Uterus (tissue), 4 donors: ENCODE measurements around the gene ATP6V0E1. TPM values are rescaled to one million over a fixed set of nuclear protein-coding genes. Genes with fewer than 3 reads are reported as not detected.

Source experiments
- DNase-seq, 2 donors: peaks; one replicate each; pipeline ENCODE4 v3.0.0-alpha.2; 2019 to 2020
- H3K27ac ChIP-seq, 2 donors: fragments of 200-600 bp; sonication (generic); 1 replicate in 1 of 2; 2 replicates in 1 of 2; pipeline ENCODE4 v1.5.1; 2016 to 2018
- H3K27me3 ChIP-seq, 2 donors: fragments of 200-600 bp; sonication (generic); one replicate each; pipeline ENCODE4 v1.5.1; 2018 to 2019; ENCODE audit warnings: control low read depth in 1 of 2
- H3K36me3 ChIP-seq, 2 donors: fragments of 200-600 bp; sonication (generic); one replicate each; pipeline ENCODE4 v1.5.1; 2019; ENCODE audit warnings: control low read depth in 1 of 2
- H3K4me1 ChIP-seq, 2 donors: fragments of 200-600 bp; sonication (generic); one replicate each; pipeline ENCODE4 v1.5.1; 2018 to 2019; ENCODE audit warnings: control low read depth in 1 of 2
- H3K4me3 ChIP-seq, 2 donors: fragments of 200-600 bp; sonication (generic); 1 replicate in 1 of 2; 2 replicates in 1 of 2; pipeline ENCODE4 v1.5.1; 2018 to 2019; ENCODE audit warnings: mild to moderate bottlenecking in 1 of 2
- H3K9me3 ChIP-seq, 2 donors: fragments of 200-600 bp; sonication (generic); one replicate each; pipeline ENCODE4 v1.5.1; 2019; ENCODE audit warnings: control low read depth in 1 of 2
- CTCF ChIP-seq, 4 experiments: fragments of 200-600 bp in 2 of 4; fragments of 450-650 bp in 2 of 4; sonication (generic) in 2 of 4; IDR thresholded peaks; one replicate each; pipeline ENCODE4 v1.5.1; 2016 to 2019; ENCODE audit warnings: antibody characterized with exemption in 4 of 4, mild to moderate bottlenecking in 2 of 4, moderate library complexity in 1 of 4
- POLR2A ChIP-seq, 2 donors: fragments of 450-650 bp; IDR thresholded peaks; one replicate each; pipeline ENCODE4 v1.6.1; 2016; ENCODE audit warnings: antibody characterized with exemption in 2 of 2, mild to moderate bottlenecking in 1 of 2, moderate library complexity in 1 of 2
- intact Hi-C: fragments of 100-400 bp; cut with DNase I; formaldehyde crosslinking; loops from one replicate; pipeline ENCODE4 v1.15.1; 2023; ENCODE audit warnings: low total_unique reads
- total RNA-seq, 4 donors: library from RNA; depleted of rRNA in 3 of 4; stranded (reverse); fragments of >200 nt in 3 of 4; gene quantifications; one replicate each; pipeline versions ENCODE4 v1.1.0 to v1.2.4, GENCODE V29; 2014 to 2023
- donor health status: DM: yes; HTN: yes; CAD: no.

ATP6V0E1 gene
- 100 to 1,000 TPM in 3 of 4 donors, 10 to 100 TPM in 1; 75.6 to 159 (median 137) TPM for total RNA-seq

- peak; percentile 95 to 98 for DNase-seq
- no peaks in the 10 kb centered on the region for H3K4me1 ChIP-seq
- peak within 1 kb of the TSS; percentile 93 to 96 for H3K27ac ChIP-seq
- H3K27me3 ChIP-seq, result no peaks in the 10 kb centered on the region
- TF ChIP-seq CTCF (IDR thresholded peaks at IDR 0.05), result peak in 1 of 4 experiments; percentile 37
- peak; percentile 87 to 91 for TF ChIP-seq POLR2A (IDR thresholded peaks at IDR 0.05)
- H3K4me3 ChIP-seq, result peak within 1 kb of the TSS; percentile 85 to 99
- no peaks in the 10 kb centered on the region for H3K36me3 ChIP-seq
- H3K9me3 ChIP-seq, result no peaks in the 10 kb centered on the region
- intact Hi-C loops, result loop anchor here (10.0 kb wide), 1 partner anchor 71 kb away; the partner anchor contains the start of gene CREBRF
Measured at GRCh38 chr5:172983542-172984243, at the start of gene ATP6V0E1. TSS of gene ATP6V0E1 (plus strand) at chr5:172983771. CDS start at chr5:172983861, 90 bp downstream.

GRCh38 chr5:172935096-172935495 is 48.5 kb upstream of the ATP6V0E1 start:
- H3K4me1 ChIP-seq, result peaks cover 0 to 4% of the 10 kb centered on the region in 2 donors
- H3K4me3 ChIP-seq, result no peak overlapping the region
- no peaks in the 10 kb centered on the region for H3K9me3 ChIP-seq
- H3K27ac ChIP-seq, result no peak overlapping the region
- H3K27me3 ChIP-seq, result no peaks in the 10 kb centered on the region
- intact Hi-C loops, result loop anchor here (10.0 kb wide), 1 partner anchor 460 kb away; no protein-coding TSS in a partner anchor
- no peak for DNase-seq
- TF ChIP-seq CTCF (IDR thresholded peaks at IDR 0.05) (no peak), POLR2A (IDR thresholded peaks at IDR 0.05) (no peak)
- H3K36me3 ChIP-seq, result no peaks in the 10 kb centered on the region

GRCh38 chr5:172936401-172936800 is 47.2 kb upstream of the ATP6V0E1 start:
- no peak overlapping the region for H3K27ac ChIP-seq
- H3K36me3 ChIP-seq, result no peaks in the 10 kb centered on the region
- H3K4me3 ChIP-seq, result no peak overlapping the region
- H3K27me3 ChIP-seq, result no peaks in the 10 kb centered on the region
- no peaks in the 10 kb centered on the region for H3K9me3 ChIP-seq
- no peaks in the 10 kb centered on the region for H3K4me1 ChIP-seq
- TF ChIP-seq POLR2A (IDR thresholded peaks at IDR 0.05), result no peak
- TF ChIP-seq CTCF (IDR thresholded peaks at IDR 0.05), result no peak
- intact Hi-C loops, result loop anchor here (10.0 kb wide), 1 partner anchor 462 kb away; no protein-coding TSS in a partner anchor
- no peak for DNase-seq

- no peaks in the 10 kb centered on the region for H3K36me3 ChIP-seq
- H3K4me1 ChIP-seq, result peaks cover 0 to 7% of the 10 kb centered on the region in 2 donors
- TF ChIP-seq POLR2A (IDR thresholded peaks at IDR 0.05) (no peak), CTCF (IDR thresholded peaks at IDR 0.05) (no peak)
- DNase-seq, result no peak
- H3K9me3 ChIP-seq, result no peaks in the 10 kb centered on the region
- H3K27ac ChIP-seq, result no peak overlapping the region
- no peak overlapping the region for H3K4me3 ChIP-seq
- H3K27me3 ChIP-seq, result no peaks in the 10 kb centered on the region
- intact Hi-C loops, result loop anchor here (10.0 kb wide), 1 partner anchor 464 kb away; no protein-coding TSS in a partner anchor
Measured at GRCh38 chr5:172939071-172939470, 44.5 kb upstream of the ATP6V0E1 start.

- Histone ChIP-seq H3K4me3 (no peak overlapping the region), H3K27me3 (no peaks in the 10 kb centered on the region), H3K36me3 (no peaks in the 10 kb centered on the region), H3K4me1 (peaks cover 0 to 7% of the 10 kb centered on the region in 2 donors), H3K27ac (no peak overlapping the region), H3K9me3 (no peaks in the 10 kb centered on the region)
- intact Hi-C loops, result loop anchor here (10.0 kb wide), 1 partner anchor 465 kb away; no protein-coding TSS in a partner anchor
- no peak for TF ChIP-seq CTCF (IDR thresholded peaks at IDR 0.05)
- no peak for TF ChIP-seq POLR2A (IDR thresholded peaks at IDR 0.05)
- no peak for DNase-seq
Measured at GRCh38 chr5:172939611-172940267, 43.8 kb upstream of the ATP6V0E1 start.
